K562 (cell line): ENCODE results near the gene GALNT5. TPM values are rescaled to one million over a fixed set of nuclear protein-coding genes. Genes with fewer than 3 reads are reported as not detected.
A peak's percentile ranks its signal among the peaks of the same experiment; 100 is the strongest.

Source experiments
- BCL6 ChIP-seq: fragments of 250-450 bp; sonication (Bioruptor Pico); IDR thresholded peaks from 2 replicates; pipeline ENCODE4 v1.4.0; 2020
- FOXA3 ChIP-seq, 2 experiments: fragments of 450-650 bp in 1 of 2; sonication (generic) in 1 of 2; formaldehyde crosslinking; IDR thresholded peaks in 1 of 2; conservative IDR thresholded peaks in 1 of 2; 2 replicates each; pipeline versions ENCODE4 v1.4.0 to v1.8.0; 2020 to 2022; ENCODE audit warnings: mild to moderate bottlenecking in 2 of 2, missing genetic modification reagents in 1 of 2
- GATAD2A ChIP-seq: fragments of 450-650 bp; IDR thresholded peaks from 2 replicates; pipeline ENCODE4 v1.6.1; 2017
- JUND ChIP-seq, 2 experiments: IDR thresholded peaks; 2 replicates in 1 of 2; 3 replicates in 1 of 2; pipeline ENCODE4 v1.6.1; 2011; ENCODE audit warnings: borderline replicate concordance in 2 of 2, low read depth in 2 of 2, low read length in 2 of 2, improper control_type of control experiment in 1 of 2, missing biosample characterization in 1 of 2, missing genetic modification characterization in 1 of 2, missing genetic modification reagents in 1 of 2
- KDM4B ChIP-seq, 2 experiments: fragments of 450-650 bp in 1 of 2; sonication (generic) in 1 of 2; IDR thresholded peaks; 2 replicates each; pipeline ENCODE4 v1.6.1; 2016 to 2017; ENCODE audit warnings: borderline replicate concordance in 2 of 2, antibody characterized with exemption in 1 of 2, low read depth in 1 of 2, mild to moderate bottlenecking in 1 of 2
- NCOR1 ChIP-seq: fragments of 450-650 bp; IDR thresholded peaks from 2 replicates; pipeline ENCODE4 v1.6.1; 2016; ENCODE audit warnings: mild to moderate bottlenecking, moderate library complexity
- NEUROD1 ChIP-seq: fragments of 150-350 bp; IDR thresholded peaks from 2 replicates; pipeline ENCODE4 v1.6.1; 2014; ENCODE audit warnings: borderline replicate concordance, low read length, low read depth; ENCODE audit not compliant: partially characterized antibody
- NR4A1 ChIP-seq, 2 experiments: fragments of 250-450 bp in 1 of 2; fragments of 450-650 bp in 1 of 2; sonication (Bioruptor Pico) in 1 of 2; IDR thresholded peaks; 2 replicates each; pipeline versions ENCODE4 v1.4.0 to v1.6.1; 2016 to 2020; ENCODE audit warnings: mild to moderate bottlenecking in 2 of 2, missing compliant biosample characterization in 1 of 2, missing genetic modification characterization in 1 of 2, moderate library complexity in 1 of 2
- PHF21A ChIP-seq: fragments of 450-650 bp; IDR thresholded peaks from 2 replicates; pipeline ENCODE4 v1.6.1; 2017; ENCODE audit warnings: low read depth, borderline replicate concordance
- SETDB1 ChIP-seq: IDR thresholded peaks from one replicate; pipeline ENCODE4 v1.6.1; 2012; ENCODE audit warnings: low read length, control low read depth, inconsistent platforms
- SIN3B ChIP-seq: fragments of 450-650 bp; IDR thresholded peaks from 2 replicates; pipeline ENCODE4 v1.6.1; 2017; ENCODE audit warnings: low read depth, mild to moderate bottlenecking, moderate library complexity
- YBX1 ChIP-seq: fragments of 450-650 bp; IDR thresholded peaks from 2 replicates; pipeline ENCODE4 v1.7.1; 2016; ENCODE audit warnings: mild to moderate bottlenecking
- ZBTB2 ChIP-seq: fragments of 450-650 bp; IDR thresholded peaks from 2 replicates; pipeline ENCODE4 v1.6.1; 2016; ENCODE audit warnings: antibody characterized with exemption
- ZNF140 ChIP-seq: fragments of 250-450 bp; sonication (Bioruptor Pico); IDR thresholded peaks from 2 replicates; pipeline ENCODE4 v1.8.0; 2021; ENCODE audit warnings: moderate library complexity, mild to moderate bottlenecking, inconsistent platforms
- ZNF274 ChIP-seq: IDR thresholded peaks from 2 replicates; pipeline ENCODE4 v1.6.1; 2011; ENCODE audit warnings: low read depth, mild to moderate bottlenecking, low read length, moderate library complexity, borderline replicate concordance
- ZNF589 ChIP-seq: fragments of 200-800 bp; sonication (Bioruptor generic); IDR thresholded peaks from 2 replicates; pipeline ENCODE4 v1.6.1; 2016; ENCODE audit warnings: low read depth, missing genetic modification characterization, missing compliant biosample characterization
- ZNF655 ChIP-seq: fragments of 250-450 bp; sonication (Bioruptor Pico); IDR thresholded peaks from 2 replicates; pipeline ENCODE4 v1.5.0; 2021
- polyA plus RNA-seq, 8 experiments: library from polyadenylated mRNA; depleted of rRNA in 4 of 8; stranded (reverse) in 5 of 8; unstranded in 3 of 8; fragments of >200 nt; fragmentation: Nextera tagmentation in 2 of 8; fragmentation: Illumina TruSeq in 1 of 8; extraction: Ambion mirVana in 2 of 8; extraction: Trizol in 1 of 8; gene quantifications; 2 replicates each; pipeline versions ENCODE4 v1.2.1 to v1.2.3, GENCODE V29; 2011 to 2014; ENCODE audit warnings: inconsistent platforms in 1 of 8, missing spikeins in 1 of 8
- total RNA-seq, 7 experiments: library from RNA; depleted of rRNA in 6 of 7; stranded (reverse); fragments of >200 nt in 6 of 7; fragmentation: Illumina TruSeq in 2 of 7; extraction: Trizol in 2 of 7; gene quantifications; 2 replicates each; pipeline versions ENCODE4 v1.2.1 to v1.2.3, GENCODE V29; 2011 to 2021; ENCODE audit warnings: low replicate concordance in 1 of 7
- TF ChIP-seq, protein P1 (sequence below): fragments of 450-650 bp; conservative IDR thresholded peaks from 2 replicates; pipeline ENCODE4 v1.6.1; 2016; ENCODE audit warnings: missing genetic modification characterization, low read depth, mild to moderate bottlenecking, missing compliant biosample characterization, moderate library complexity
- TF ChIP-seq, protein P2 (sequence below): sonication (generic); formaldehyde crosslinking; IDR thresholded peaks from 2 replicates; pipeline ENCODE4 v1.8.0; 2023; ENCODE audit warnings: mild to moderate bottlenecking, missing genetic modification reagents

The GALNT5 gene
- total and polyA plus RNA-seq, 9 of the 15 experiments (the other 6 are each of a cell fraction or from before 2014, with no cell fraction given), result 21.6 to 73.0 (median 54.7) TPM

GRCh38 chr2:157221394-157221988, 36.0 kb upstream of the GALNT5 start (continued):
- TF ChIP-seq ZNF655 (CRISPR knock-in tag) (no peak), SIN3B (no peak), ZNF589 (CRISPR knock-in tag) (peak; percentile 94), ZBTB2 (peak; percentile 87), JUND (IDR thresholded peaks at IDR 0.05; ENCODE audit: borderline replicate concordance, low read depth, low read length) (peak; percentile 53; the same call in 1 of the 2 replicates), JUND (tag; IDR thresholded peaks at IDR 0.05; ENCODE audit: borderline replicate concordance, low read depth, low read length) (no peak; the same call in 1 of the 3 replicates), KDM4B (IDR thresholded peaks at IDR 0.05; ENCODE audit: borderline replicate concordance in 2 of 2, low read depth in 1 of 2) (no peak), YBX1 (no peak), ZNF140 (CRISPR knock-in tag) (no peak), GATAD2A (no peak), ZNF274 (no peak), NEUROD1 (no peak), SETDB1 (no peak), NCOR1 (peak; percentile 98), NR4A1 (CRISPR knock-in tag; IDR thresholded peaks at IDR 0.05) (no peak), NR4A1 (tag; IDR thresholded peaks at IDR 0.05) (peak; percentile 86), FOXA3 (CRISPR knock-in tag; conservative IDR thresholded peaks at IDR 0.05 in 1 of 2, IDR thresholded peaks at IDR 0.05 in 1 of 2) (peak; percentile 48 to 82; a peak in 2 of 4 replicates), PHF21A (no peak), BCL6 (CRISPR knock-in tag) (no peak)
- TF ChIP-seq, protein P1, sequence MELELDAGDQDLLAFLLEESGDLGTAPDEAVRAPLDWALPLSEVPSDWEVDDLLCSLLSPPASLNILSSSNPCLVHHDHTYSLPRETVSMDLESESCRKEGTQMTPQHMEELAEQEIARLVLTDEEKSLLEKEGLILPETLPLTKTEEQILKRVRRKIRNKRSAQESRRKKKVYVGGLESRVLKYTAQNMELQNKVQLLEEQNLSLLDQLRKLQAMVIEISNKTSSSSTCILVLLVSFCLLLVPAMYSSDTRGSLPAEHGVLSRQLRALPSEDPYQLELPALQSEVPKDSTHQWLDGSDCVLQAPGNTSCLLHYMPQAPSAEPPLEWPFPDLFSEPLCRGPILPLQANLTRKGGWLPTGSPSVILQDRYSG (tag), result peak; percentile 75; the same call in 1 of the 2 replicates
- TF ChIP-seq, protein P2, sequence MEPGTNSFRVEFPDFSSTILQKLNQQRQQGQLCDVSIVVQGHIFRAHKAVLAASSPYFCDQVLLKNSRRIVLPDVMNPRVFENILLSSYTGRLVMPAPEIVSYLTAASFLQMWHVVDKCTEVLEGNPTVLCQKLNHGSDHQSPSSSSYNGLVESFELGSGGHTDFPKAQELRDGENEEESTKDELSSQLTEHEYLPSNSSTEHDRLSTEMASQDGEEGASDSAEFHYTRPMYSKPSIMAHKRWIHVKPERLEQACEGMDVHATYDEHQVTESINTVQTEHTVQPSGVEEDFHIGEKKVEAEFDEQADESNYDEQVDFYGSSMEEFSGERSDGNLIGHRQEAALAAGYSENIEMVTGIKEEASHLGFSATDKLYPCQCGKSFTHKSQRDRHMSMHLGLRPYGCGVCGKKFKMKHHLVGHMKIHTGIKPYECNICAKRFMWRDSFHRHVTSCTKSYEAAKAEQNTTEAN (CRISPR knock-in tag), result no peak
